ENCODE data around the gene CDYL. TPM values are rescaled to one million over a fixed set of nuclear protein-coding genes. Genes with fewer than 3 reads are reported as not detected.

Gene CDYL
- total and polyA plus RNA-seq, 4 donors, result 3.3 to 25.4 (median 11.0) TPM

- Histone ChIP-seq H3K4me1 (ENCODE audit: control insufficient read depth in 4 of 4, insufficient read depth in 4 of 4, low read length in 3 of 4) (peaks cover 0 to 6% (median 0%) of the 10 kb centered on the region in 4 donors), H3K9me3 (ENCODE audit: control insufficient read depth in 4 of 4, low read length in 3 of 4) (no peaks in the 10 kb centered on the region), H3K27me3 (ENCODE audit: control insufficient read depth in 4 of 4, insufficient read depth in 4 of 4, low read length in 3 of 4) (no peaks in the 10 kb centered on the region), H3K27ac (ENCODE audit: low read depth in 1 of 2, low read length in 2 of 2) (no peak overlapping the region), H3K9ac (ENCODE audit: low read depth in 1 of 2, low read length in 2 of 2) (no peak overlapping the region), H3K36me3 (ENCODE audit: control insufficient read depth in 4 of 4, insufficient read depth in 3 of 4, low read depth in 1 of 4, low read length in 3 of 4) (peaks cover 2 to 16% (median 7%) of the 10 kb centered on the region in 4 donors), H3K4me3 (ENCODE audit: low read depth in 1 of 3, low read length in 3 of 3) (no peak overlapping the region)
- no peak for DNase-seq (ENCODE audit: low spot score)
- TF ChIP-seq JUND (IDR thresholded peaks at IDR 0.05) (no peak), NR2F2 (IDR thresholded peaks at IDR 0.05) (no peak), CTCF (IDR thresholded peaks at IDR 0.05; ENCODE audit: low read depth, low read length, missing input control) (no peak), MAX (IDR thresholded peaks at IDR 0.05) (no peak), RAD21 (IDR thresholded peaks at IDR 0.05) (no peak), TAF1 (conservative IDR thresholded peaks at IDR 0.05) (no peak), FOXA2 (IDR thresholded peaks at IDR 0.05) (no peak), RXRA (IDR thresholded peaks at IDR 0.05) (no peak), SP1 (IDR thresholded peaks at IDR 0.05) (no peak)
- 69% methylated on average over 2 of the region's 2 CpGs for WGBS
Measured at GRCh38 chr6:4943716-4944115, 167.5 kb downstream of the CDYL start.

GRCh38 chr6:4944325-4944724 lies 168.1 kb downstream of the CDYL start:
- no peaks in the 10 kb centered on the region for H3K27me3 ChIP-seq (ENCODE audit: control insufficient read depth in 4 of 4, insufficient read depth in 4 of 4, low read length in 3 of 4)
- no peaks in the 10 kb centered on the region for H3K9me3 ChIP-seq (ENCODE audit: control insufficient read depth in 4 of 4, low read length in 3 of 4)
- H3K4me3 ChIP-seq (ENCODE audit: low read depth in 1 of 3, low read length in 3 of 3), result no peak overlapping the region
- no peak overlapping the region for H3K27ac ChIP-seq (ENCODE audit: low read depth in 1 of 2, low read length in 2 of 2)
- whole genome bisulfite sequencing, result 97% methylated on average over 8 of the region's 8 CpGs
- no peak overlapping the region for H3K9ac ChIP-seq (ENCODE audit: low read depth in 1 of 2, low read length in 2 of 2)
- H3K4me1 ChIP-seq (ENCODE audit: control insufficient read depth in 4 of 4, insufficient read depth in 4 of 4, low read length in 3 of 4), result peaks cover 0 to 6% (median 0%) of the 10 kb centered on the region in 4 donors
- TF ChIP-seq HNF4G (IDR thresholded peaks at IDR 0.05) (no peak), FOXA2 (IDR thresholded peaks at IDR 0.05) (no peak), TAF1 (conservative IDR thresholded peaks at IDR 0.05) (no peak), JUND (IDR thresholded peaks at IDR 0.05) (no peak), SP1 (IDR thresholded peaks at IDR 0.05) (no peak), FOXA1 (IDR thresholded peaks at IDR 0.05) (no peak), MAX (IDR thresholded peaks at IDR 0.05) (no peak), NR2F2 (IDR thresholded peaks at IDR 0.05) (no peak)
- no peak for DNase-seq (ENCODE audit: low spot score)
- peaks cover 2 to 16% (median 8%) of the 10 kb centered on the region in 4 donors for H3K36me3 ChIP-seq (ENCODE audit: control insufficient read depth in 4 of 4, insufficient read depth in 3 of 4, low read depth in 1 of 4, low read length in 3 of 4)

GRCh38 chr6:4946521-4946920 lies 170.3 kb downstream of the CDYL start:
- whole genome bisulfite sequencing, result 94% methylated on average over 11 of the region's 11 CpGs
- TF ChIP-seq HNF4G (IDR thresholded peaks at IDR 0.05) (no peak), RXRA (IDR thresholded peaks at IDR 0.05) (no peak), EGR1 (IDR thresholded peaks at IDR 0.05; ENCODE audit: low read depth in 2 of 2) (no peak), ZBTB33 (IDR thresholded peaks at IDR 0.05) (no peak), JUND (IDR thresholded peaks at IDR 0.05) (no peak), REST (IDR thresholded peaks at IDR 0.05) (no peak), GABPA (IDR thresholded peaks at IDR 0.05 in 1 of 2, conservative IDR thresholded peaks at IDR 0.05 in 1 of 2) (no peak), HNF4A (conservative IDR thresholded peaks at IDR 0.05) (no peak), ATF3 (IDR thresholded peaks at IDR 0.05) (no peak), FOXA2 (IDR thresholded peaks at IDR 0.05) (no peak)
- Histone ChIP-seq H3K4me3 (ENCODE audit: low read depth in 1 of 3, low read length in 3 of 3) (no peak overlapping the region), H3K9me3 (ENCODE audit: control insufficient read depth in 4 of 4, low read length in 3 of 4) (no peaks in the 10 kb centered on the region), H3K4me1 (ENCODE audit: control insufficient read depth in 4 of 4, insufficient read depth in 4 of 4, low read length in 3 of 4) (peaks cover 0 to 6% (median 0%) of the 10 kb centered on the region in 4 donors), H3K9ac (ENCODE audit: low read depth in 1 of 2, low read length in 2 of 2) (no peak overlapping the region), H3K36me3 (ENCODE audit: control insufficient read depth in 4 of 4, insufficient read depth in 3 of 4, low read depth in 1 of 4, low read length in 3 of 4) (peaks cover 2 to 16% (median 8%) of the 10 kb centered on the region in 4 donors), H3K27me3 (ENCODE audit: control insufficient read depth in 4 of 4, insufficient read depth in 4 of 4, low read length in 3 of 4) (no peaks in the 10 kb centered on the region), H3K27ac (ENCODE audit: low read depth in 1 of 2, low read length in 2 of 2) (no peak overlapping the region)
- DNase-seq (ENCODE audit: low spot score), result no peak

Data from liver (tissue), 9 donors.